Mesenchymal stem cell (in vitro differentiated cells and primary cell): ENCODE measurements around the gene CHD1.
A peak's percentile ranks its signal among the peaks of the same experiment; 100 is the strongest.

Experiments used
- DNase-seq: peaks from one replicate; pipeline ENCODE4 v3.0.0-alpha.2; 2013
- H2AFZ ChIP-seq: one replicate; pipeline ENCODE4 v1.6.1; 2013; ENCODE audit warnings: low read depth, mild to moderate bottlenecking, control low read depth, inconsistent platforms, low read length, moderate library complexity
- H2AK5ac ChIP-seq: 2 replicates; pipeline ENCODE4 v1.6.1; 2013; ENCODE audit warnings: low read length, moderate library complexity, mild to moderate bottlenecking, inconsistent platforms; ENCODE audit not compliant: severe bottlenecking
- H2BK120ac ChIP-seq: one replicate; pipeline ENCODE4 v1.6.1; 2013; ENCODE audit warnings: low read depth, mild to moderate bottlenecking, inconsistent platforms, low read length, moderate library complexity
- H2BK12ac ChIP-seq, 2 experiments: one replicate each; pipeline ENCODE4 v1.6.1; 2013; ENCODE audit warnings: inconsistent platforms in 2 of 2, low read length in 2 of 2, mild to moderate bottlenecking in 2 of 2, moderate library complexity in 2 of 2, control low read depth in 1 of 2
- H2BK15ac ChIP-seq: one replicate; pipeline ENCODE4 v1.6.1; 2013; ENCODE audit warnings: mild to moderate bottlenecking, low read depth, inconsistent platforms; ENCODE audit not compliant: poor library complexity, severe bottlenecking
- H2BK5ac ChIP-seq: 2 replicates; pipeline ENCODE4 v1.6.1; 2013; ENCODE audit warnings: low read depth, mild to moderate bottlenecking, low read length, control low read depth, inconsistent platforms; ENCODE audit not compliant: poor library complexity, severe bottlenecking
- H3K14ac ChIP-seq, 2 experiments: one replicate each; pipeline ENCODE4 v1.6.1; 2013; ENCODE audit warnings: inconsistent platforms in 2 of 2, low read length in 2 of 2, control low read depth in 1 of 2, mild to moderate bottlenecking in 1 of 2, moderate library complexity in 1 of 2
- H3K18ac ChIP-seq, 2 experiments: one replicate each; pipeline ENCODE4 v1.6.1; 2013; ENCODE audit warnings: inconsistent platforms in 2 of 2, low read length in 2 of 2, control low read depth in 1 of 2, low read depth in 1 of 2, mild to moderate bottlenecking in 1 of 2
- H3K23ac ChIP-seq, 2 experiments: one replicate each; pipeline ENCODE4 v1.6.1; 2013; ENCODE audit warnings: inconsistent platforms in 2 of 2, low read length in 2 of 2, mild to moderate bottlenecking in 2 of 2, moderate library complexity in 2 of 2, control low read depth in 1 of 2
- H3K27ac ChIP-seq: 2 replicates; pipeline ENCODE4 v1.5.1; 2013; ENCODE audit warnings: mild to moderate bottlenecking, moderate library complexity, low read length, control low read depth, inconsistent platforms; ENCODE audit not compliant: poor library complexity, severe bottlenecking
- H3K27me3 ChIP-seq, 2 experiments: 2 replicates each; pipeline versions ENCODE4 v1.6.1 to v1.7.0; 2013; ENCODE audit warnings: low read length in 2 of 2, mild to moderate bottlenecking in 2 of 2, moderate library complexity in 2 of 2, control low read depth in 1 of 2, inconsistent platforms in 1 of 2; ENCODE audit not compliant: control insufficient read depth in 1 of 2, insufficient read depth in 1 of 2
- H3K36me3 ChIP-seq, 2 experiments: 2 replicates each; pipeline versions ENCODE4 v1.6.1 to v1.7.0; 2013; ENCODE audit warnings: low read length in 2 of 2, control low read depth in 1 of 2, inconsistent platforms in 1 of 2, low read depth in 1 of 2, mild to moderate bottlenecking in 1 of 2; ENCODE audit not compliant: insufficient read depth in 2 of 2, control insufficient read depth in 1 of 2
- H3K4ac ChIP-seq, 2 experiments: one replicate each; pipeline ENCODE4 v1.6.1; 2013; ENCODE audit warnings: inconsistent platforms in 2 of 2, low read length in 2 of 2, mild to moderate bottlenecking in 2 of 2, moderate library complexity in 2 of 2, control low read depth in 1 of 2, low read depth in 1 of 2
- H3K4me1 ChIP-seq: 2 replicates; pipeline ENCODE4 v1.6.1; 2013; ENCODE audit warnings: low read depth, low read length, control low read depth; ENCODE audit not compliant: control insufficient read depth, insufficient read depth
- H3K4me2 ChIP-seq: 2 replicates; pipeline ENCODE4 v1.6.1; 2013; ENCODE audit warnings: low read length, mild to moderate bottlenecking, inconsistent platforms; ENCODE audit not compliant: poor library complexity, severe bottlenecking
- H3K4me3 ChIP-seq, 2 experiments: 2 replicates each; pipeline versions ENCODE4 v1.5.1 to v1.7.0; 2013; ENCODE audit warnings: low read length in 2 of 2, mild to moderate bottlenecking in 2 of 2, control low read depth in 1 of 2, low read depth in 1 of 2; ENCODE audit not compliant: insufficient read depth in 1 of 2
- H3K79me1 ChIP-seq: replicated peaks from 2 replicates; pipeline ENCODE4 v1.6.1; 2013; ENCODE audit warnings: mild to moderate bottlenecking, control low read depth, low read length, inconsistent platforms; ENCODE audit not compliant: poor library complexity, severe bottlenecking
- H3K9ac ChIP-seq: 2 replicates; pipeline ENCODE4 v1.7.0; 2013; ENCODE audit warnings: mild to moderate bottlenecking, low read length, moderate library complexity
- H3K9me3 ChIP-seq: 2 replicates; pipeline ENCODE4 v1.7.0; 2013; ENCODE audit warnings: mild to moderate bottlenecking, low read length; ENCODE audit not compliant: control insufficient read depth
- H4K8ac ChIP-seq: one replicate; pipeline ENCODE4 v1.6.1; 2013; ENCODE audit warnings: inconsistent platforms, mild to moderate bottlenecking, low read length, moderate library complexity
- H4K91ac ChIP-seq: one replicate; pipeline ENCODE4 v1.6.1; 2013; ENCODE audit warnings: mild to moderate bottlenecking, low read length, inconsistent platforms
- WGBS: methylation state at CpG from one replicate; pipeline ENCODE4 v1.1.7; 2013; ENCODE audit warnings: mixed read lengths; 5-methylcytosine and 5-hydroxymethylcytosine counted together

The CHD1 gene

DNA sequence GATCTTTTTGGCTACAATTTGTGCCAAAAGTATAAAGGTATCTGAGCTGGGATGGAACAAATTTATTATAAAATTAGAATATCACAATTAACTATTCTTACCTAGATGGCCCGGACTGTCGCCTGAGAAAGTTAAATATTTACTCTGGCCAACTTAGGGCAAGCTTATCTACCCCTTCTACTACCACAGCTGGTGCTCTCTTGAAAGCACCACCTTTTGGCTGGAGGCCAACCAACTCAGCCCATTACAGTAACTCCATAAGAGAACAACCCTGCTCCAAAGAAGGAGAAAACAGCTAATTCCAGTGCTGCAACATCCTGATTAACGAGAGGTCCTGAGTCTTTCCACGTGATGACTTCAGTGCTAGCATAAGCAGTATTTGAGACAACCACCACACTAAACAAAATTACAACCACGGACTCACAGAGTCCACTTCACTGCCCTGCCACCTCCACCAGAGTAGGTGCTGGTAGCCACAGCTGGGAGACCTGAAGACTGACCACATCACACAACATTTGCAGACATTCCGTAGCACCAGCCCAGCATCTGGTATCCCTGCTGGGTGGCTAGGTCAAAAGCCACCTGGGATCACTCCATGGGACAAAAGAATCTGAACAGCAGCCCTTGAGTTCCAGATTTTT, 112.1 kb downstream of the CHD1 start:
- H3K23ac ChIP-seq = no peak overlapping the region
- WGBS = 79% methylated on average over 6 of the region's 6 CpGs
- H2BK5ac ChIP-seq = no peak overlapping the region
- H2BK15ac ChIP-seq = no peak overlapping the region
- H3K27me3 ChIP-seq = no peaks in the 10 kb centered on the region
- H3K9me3 ChIP-seq = peaks cover 17% of the 10 kb centered on the region
- no peak overlapping the region for H3K4me3 ChIP-seq
- no peak overlapping the region for H2BK120ac ChIP-seq
- H3K4me2 ChIP-seq = no peak overlapping the region
- no peak overlapping the region for H3K4ac ChIP-seq
- no peak overlapping the region for H4K8ac ChIP-seq
- no peak for DNase-seq
- peaks cover 3% of the 10 kb centered on the region for H3K4me1 ChIP-seq
- no peak overlapping the region for H3K27ac ChIP-seq
- no peak overlapping the region for H3K9ac ChIP-seq
- H2AK5ac ChIP-seq = no peak overlapping the region
- no peak overlapping the region for H4K91ac ChIP-seq
- no peak overlapping the region for H2BK12ac ChIP-seq
- H3K14ac ChIP-seq = no peak overlapping the region
- no peaks in the 10 kb centered on the region for H3K79me1 ChIP-seq
- no peak overlapping the region for H3K18ac ChIP-seq
- H3K36me3 ChIP-seq = no peaks in the 10 kb centered on the region
- H2AFZ ChIP-seq = no peak overlapping the region

DNA sequence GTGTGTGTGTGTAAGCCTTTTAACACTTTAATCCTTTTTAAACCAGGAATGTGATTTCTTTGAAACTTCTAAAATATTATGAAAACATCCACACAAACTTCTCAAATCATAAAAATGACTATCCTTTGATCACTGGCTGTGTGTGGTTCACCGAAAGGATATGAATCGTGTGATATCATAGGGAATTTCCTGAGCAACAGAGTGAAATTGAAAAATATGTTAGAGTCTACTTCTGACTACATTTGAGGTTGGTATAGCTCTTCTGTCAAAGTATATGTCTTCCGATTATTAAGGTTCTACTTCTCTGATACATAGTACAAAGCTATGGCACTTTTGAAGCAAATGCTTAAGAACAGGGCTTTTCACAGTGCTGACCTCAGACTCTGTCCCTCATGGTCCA, 115.1 kb downstream of the CHD1 start:
- Histone ChIP-seq H2AK5ac (no peak overlapping the region), H2BK12ac (no peak overlapping the region), H2BK15ac (no peak overlapping the region), H3K18ac (no peak overlapping the region), H3K4me1 (peaks cover 3% of the 10 kb centered on the region), H3K14ac (no peak overlapping the region), H2BK5ac (no peak overlapping the region), H4K8ac (no peak overlapping the region), H3K27me3 (no peaks in the 10 kb centered on the region), H3K9me3 (peaks cover 3% of the 10 kb centered on the region), H3K23ac (no peak overlapping the region), H3K27ac (no peak overlapping the region), H3K79me1 (no peaks in the 10 kb centered on the region), H3K9ac (no peak overlapping the region), H4K91ac (no peak overlapping the region), H3K4me2 (no peak overlapping the region), H2BK120ac (no peak overlapping the region), H2AFZ (no peak overlapping the region), H3K4me3 (no peak overlapping the region), H3K4ac (no peak overlapping the region), H3K36me3 (no peaks in the 10 kb centered on the region)
- WGBS = 85% methylated on average over 2 of the region's 3 CpGs
- DNase-seq = no peak

DNA sequence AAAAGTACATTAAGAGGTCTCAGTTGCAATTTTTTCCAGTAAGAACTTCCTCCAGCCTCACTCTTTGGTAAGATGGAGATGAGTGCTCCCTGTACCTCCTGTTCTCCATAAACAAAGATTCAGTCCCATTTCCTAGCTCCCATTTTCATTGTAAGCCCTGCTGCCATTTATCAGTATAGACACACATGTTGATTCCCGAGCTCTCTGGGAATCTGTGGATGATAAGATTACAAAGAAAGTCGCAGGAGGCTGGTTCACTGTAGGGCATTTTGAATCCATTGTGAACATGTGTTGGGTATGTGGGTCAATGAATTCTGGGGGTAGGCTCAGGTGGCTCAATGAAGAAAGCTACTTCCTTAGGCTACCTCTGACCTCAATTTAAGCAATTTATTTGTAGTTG, 118.6 kb downstream of the CHD1 start:
- Histone ChIP-seq H3K4ac (no peak overlapping the region), H3K4me3 (no peak overlapping the region), H3K27me3 (no peaks in the 10 kb centered on the region), H3K79me1 (no peaks in the 10 kb centered on the region), H2BK12ac (no peak overlapping the region), H3K27ac (no peak overlapping the region), H2BK15ac (no peak overlapping the region), H3K9ac (no peak overlapping the region), H3K4me1 (no peaks in the 10 kb centered on the region), H3K14ac (no peak overlapping the region), H2AK5ac (no peak overlapping the region), H3K9me3 (peaks cover 37% of the 10 kb centered on the region), H3K36me3 (no peaks in the 10 kb centered on the region), H3K4me2 (no peak overlapping the region), H4K8ac (no peak overlapping the region), H2BK5ac (no peak overlapping the region), H2AFZ (no peak overlapping the region), H2BK120ac (no peak overlapping the region), H3K23ac (no peak overlapping the region), H4K91ac (no peak overlapping the region), H3K18ac (no peak overlapping the region)
- 90% methylated on average over 2 of the region's 2 CpGs for WGBS
- DNase-seq = no peak

DNA sequence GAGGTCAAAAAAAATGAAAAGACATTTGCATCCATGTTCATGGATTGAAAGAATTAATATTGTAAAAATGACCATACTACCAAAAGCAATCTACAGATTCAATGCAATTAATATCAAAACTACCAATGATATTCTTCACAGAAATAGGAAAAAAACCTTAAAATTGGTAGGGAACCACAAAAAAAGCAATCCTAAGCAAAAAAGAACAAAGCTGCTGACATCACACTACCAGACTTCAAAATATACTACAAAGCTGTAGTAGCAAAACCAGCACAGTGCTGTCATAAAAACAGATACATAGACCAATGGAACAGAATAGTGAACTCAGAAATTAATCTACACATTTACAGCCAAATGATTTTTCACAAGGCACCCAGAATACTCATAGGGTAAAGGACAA, 121.0 kb downstream of the CHD1 start:
- Histone ChIP-seq H3K18ac (no peak overlapping the region), H3K9me3 (peaks cover 50% of the 10 kb centered on the region), H3K4me1 (no peaks in the 10 kb centered on the region), H2BK15ac (no peak overlapping the region), H3K27ac (no peak overlapping the region), H2AFZ (no peak overlapping the region), H2BK120ac (no peak overlapping the region), H3K36me3 (no peaks in the 10 kb centered on the region), H2AK5ac (no peak overlapping the region), H3K4ac (no peak overlapping the region), H3K14ac (no peak overlapping the region), H3K4me2 (no peak overlapping the region), H4K8ac (no peak overlapping the region), H2BK12ac (no peak overlapping the region), H3K23ac (no peak overlapping the region), H3K9ac (no peak overlapping the region), H3K79me1 (no peaks in the 10 kb centered on the region), H3K4me3 (peak overlapping the region in 1 of 2 experiments; percentile 15), H4K91ac (no peak overlapping the region), H2BK5ac (no peak overlapping the region), H3K27me3 (no peaks in the 10 kb centered on the region)
- DNase-seq = no peak
